Upper lobe of left lung (tissue), 6 donors: Measurements from ENCODE around the gene OR5V1. TPM values are rescaled to one million over a fixed set of nuclear protein-coding genes. Genes with fewer than 3 reads are reported as not detected.
"Not testable (repeated sequence)": the region's sequence is repeated elsewhere in the genome, so short reads cannot be mapped to it uniquely, and the experiment has no call there.

Experiments
- ATAC-seq, 2 donors: fragments of 200-7000 bp; cut with Tn5 transposase; one replicate each; pipeline ENCODE4 v1.9.1; 2022; ENCODE audit warnings: mild to moderate bottlenecking in 2 of 2, moderate library complexity in 2 of 2; ENCODE audit not compliant: low FRiP score in 2 of 2
- DNase-seq, 2 donors: peaks; one replicate each; pipeline ENCODE4 v3.0.0-alpha.2; 2019 to 2020
- H3K27ac ChIP-seq, 4 donors: fragments of 200-600 bp; sonication (generic); one replicate each; pipeline ENCODE4 v1.5.1; 2016 to 2019
- H3K27me3 ChIP-seq, 4 donors: fragments of 200-600 bp; sonication (generic); one replicate each; pipeline ENCODE4 v1.5.1; 2017 to 2019
- H3K36me3 ChIP-seq, 4 donors: fragments of 200-600 bp; sonication (generic); one replicate each; pipeline ENCODE4 v1.5.1; 2016 to 2019
- H3K4me1 ChIP-seq, 4 donors: fragments of 200-600 bp; sonication (generic); one replicate each; pipeline ENCODE4 v1.5.1; 2018 to 2019
- H3K4me3 ChIP-seq, 4 donors: fragments of 200-600 bp; sonication (generic); one replicate each; pipeline ENCODE4 v1.5.1; 2017 to 2019; ENCODE audit warnings: mild to moderate bottlenecking in 2 of 4, moderate library complexity in 1 of 4
- H3K9me3 ChIP-seq, 4 donors: fragments of 200-600 bp; sonication (generic); one replicate each; pipeline ENCODE4 v1.5.1; 2018 to 2019
- CTCF ChIP-seq, 6 experiments: fragments of 450-650 bp in 4 of 6; fragments of 200-600 bp in 2 of 6; sonication (generic) in 2 of 6; IDR thresholded peaks; one replicate each; pipeline ENCODE4 v1.5.1; 2016 to 2019; ENCODE audit warnings: antibody characterized with exemption in 6 of 6
- EP300 ChIP-seq, 4 donors: sonication (generic); formaldehyde crosslinking; IDR thresholded peaks; one replicate each; pipeline ENCODE4 v1.5.1; 2017; ENCODE audit warnings: antibody characterized with exemption in 4 of 4, control low read depth in 2 of 4
- POLR2A ChIP-seq, 4 donors: fragments of 450-650 bp; IDR thresholded peaks; one replicate each; pipeline ENCODE4 v1.5.1; 2016 to 2017; ENCODE audit warnings: antibody characterized with exemption in 4 of 4, mild to moderate bottlenecking in 2 of 4
- POLR2AphosphoS5 ChIP-seq, 2 donors: sonication (generic); formaldehyde crosslinking; IDR thresholded peaks; one replicate each; pipeline ENCODE4 v1.5.1; 2017; ENCODE audit warnings: antibody characterized with exemption in 2 of 2
- WGBS, 2 donors: methylation state at CpG; one replicate each; pipeline ENCODE4 v1.1.5; 2017 to 2018; 5-methylcytosine and 5-hydroxymethylcytosine counted together
- total RNA-seq, 6 donors: library from RNA; depleted of rRNA in 4 of 6; stranded (reverse); fragments of >200 nt in 4 of 6; gene quantifications; one replicate each; pipeline versions ENCODE4 v1.1.0 to v1.2.1, GENCODE V29; 2016 to 2021
- donor health status: DM: no; HTN: no; CAD: no; lungs with moderate emphysema.
- donor health status: DM: no; HTN: yes; CAD: no; lungs with severe emphysema.

Gene OR5V1
- total RNA-seq, 6 donors from 2014 or later, result not detected

GRCh38 chr6:29345380-29345779 is 23.3 kb downstream of the OR5V1 start:
- DNase-seq (no peak), ATAC-seq (no peak)
- Histone ChIP-seq H3K36me3 (no peaks in the 10 kb centered on the region), H3K27me3 (no peaks in the 10 kb centered on the region), H3K4me1 (no peaks in the 10 kb centered on the region), H3K27ac (no peak overlapping the region), H3K9me3 (no peaks in the 10 kb centered on the region), H3K4me3 (no peak overlapping the region)
- 72 to 78% methylated on average over 3 of the region's 3 CpGs for WGBS, 2 donors
- TF ChIP-seq POLR2AphosphoS5 (IDR thresholded peaks at IDR 0.05) (no peak), CTCF (IDR thresholded peaks at IDR 0.05) (no peak)

- WGBS, 2 donors, result 75 to 76% methylated on average over 2 of the region's 2 CpGs
- DNase-seq (no peak), ATAC-seq (no peak)
- H3K9me3 ChIP-seq, result no peaks in the 10 kb centered on the region
- no peak overlapping the region for H3K4me3 ChIP-seq
- no peaks in the 10 kb centered on the region for H3K36me3 ChIP-seq
- no peak for TF ChIP-seq EP300 (IDR thresholded peaks at IDR 0.05)
- TF ChIP-seq CTCF (IDR thresholded peaks at IDR 0.05), result no peak
- TF ChIP-seq POLR2AphosphoS5 (IDR thresholded peaks at IDR 0.05), result no peak
- TF ChIP-seq POLR2A (IDR thresholded peaks at IDR 0.05), result no peak
- H3K4me1 ChIP-seq, result no peaks in the 10 kb centered on the region
- H3K27me3 ChIP-seq, result no peaks in the 10 kb centered on the region
- H3K27ac ChIP-seq, result no peak overlapping the region
These were observed 32.4 kb downstream of the OR5V1 start for GRCh38 chr6:29336269-29336668.

- TF ChIP-seq POLR2A (IDR thresholded peaks at IDR 0.05), result no peak
- TF ChIP-seq EP300 (IDR thresholded peaks at IDR 0.05), result no peak
- no peak for TF ChIP-seq POLR2AphosphoS5 (IDR thresholded peaks at IDR 0.05)
- no peak for TF ChIP-seq CTCF (IDR thresholded peaks at IDR 0.05)
- H3K9me3 ChIP-seq, result no peaks in the 10 kb centered on the region
- H3K27ac ChIP-seq, result no peak overlapping the region
- H3K4me1 ChIP-seq, result no peaks in the 10 kb centered on the region
- ATAC-seq, result no peak
- no peaks in the 10 kb centered on the region for H3K36me3 ChIP-seq
- no peak overlapping the region for H3K4me3 ChIP-seq
- H3K27me3 ChIP-seq, result no peaks in the 10 kb centered on the region
- no peak for DNase-seq
These were observed 36.0 kb downstream of the OR5V1 start for GRCh38 chr6:29332676-29333075.

- no peaks in the 10 kb centered on the region for H3K27me3 ChIP-seq
- H3K36me3 ChIP-seq, result no peaks in the 10 kb centered on the region
- DNase-seq (no peak), ATAC-seq (no peak)
- 74 to 76% methylated on average over 4 of the region's 4 CpGs for WGBS, 2 donors
- TF ChIP-seq EP300 (IDR thresholded peaks at IDR 0.05), result no peak
- no peak for TF ChIP-seq CTCF (IDR thresholded peaks at IDR 0.05)
- TF ChIP-seq POLR2A (IDR thresholded peaks at IDR 0.05), result no peak
- no peak for TF ChIP-seq POLR2AphosphoS5 (IDR thresholded peaks at IDR 0.05)
- H3K9me3 ChIP-seq, result no peaks in the 10 kb centered on the region
- H3K4me1 ChIP-seq, result no peaks in the 10 kb centered on the region
- no peak overlapping the region for H3K4me3 ChIP-seq
- no peak overlapping the region for H3K27ac ChIP-seq
These were observed 42.9 kb downstream of the OR5V1 start for GRCh38 chr6:29325777-29326176.

GRCh38 chr6:29323332-29323731 is 45.3 kb downstream of the OR5V1 start:
- not testable (repeated sequence) for H3K27ac ChIP-seq, H3K36me3 ChIP-seq, DNase-seq, ATAC-seq, H3K9me3 ChIP-seq, H3K27me3 ChIP-seq, H3K4me3 ChIP-seq, H3K4me1 ChIP-seq
